Upper lobe of left lung (tissue), 6 donors: Measurements from ENCODE around the gene PTPRF. TPM values are rescaled to one million over a fixed set of nuclear protein-coding genes. Genes with fewer than 3 reads are reported as not detected.

Experiments used
- ATAC-seq, 2 donors: fragments of 200-7000 bp; cut with Tn5 transposase; one replicate each; pipeline ENCODE4 v1.9.1; 2022; ENCODE audit warnings: mild to moderate bottlenecking in 2 of 2, moderate library complexity in 2 of 2; ENCODE audit not compliant: low FRiP score in 2 of 2
- DNase-seq, 2 donors: peaks; one replicate each; pipeline ENCODE4 v3.0.0-alpha.2; 2019 to 2020
- H3K27ac ChIP-seq, 4 donors: fragments of 200-600 bp; sonication (generic); one replicate each; pipeline ENCODE4 v1.5.1; 2016 to 2019
- H3K27me3 ChIP-seq, 4 donors: fragments of 200-600 bp; sonication (generic); one replicate each; pipeline ENCODE4 v1.5.1; 2017 to 2019
- H3K36me3 ChIP-seq, 4 donors: fragments of 200-600 bp; sonication (generic); one replicate each; pipeline ENCODE4 v1.5.1; 2016 to 2019
- H3K4me1 ChIP-seq, 4 donors: fragments of 200-600 bp; sonication (generic); one replicate each; pipeline ENCODE4 v1.5.1; 2018 to 2019
- H3K4me3 ChIP-seq, 4 donors: fragments of 200-600 bp; sonication (generic); one replicate each; pipeline ENCODE4 v1.5.1; 2017 to 2019; ENCODE audit warnings: mild to moderate bottlenecking in 2 of 4, moderate library complexity in 1 of 4
- H3K9me3 ChIP-seq, 4 donors: fragments of 200-600 bp; sonication (generic); one replicate each; pipeline ENCODE4 v1.5.1; 2018 to 2019
- CTCF ChIP-seq, 6 experiments: fragments of 450-650 bp in 4 of 6; fragments of 200-600 bp in 2 of 6; sonication (generic) in 2 of 6; IDR thresholded peaks; one replicate each; pipeline ENCODE4 v1.5.1; 2016 to 2019; ENCODE audit warnings: antibody characterized with exemption in 6 of 6
- EP300 ChIP-seq, 4 donors: sonication (generic); formaldehyde crosslinking; IDR thresholded peaks; one replicate each; pipeline ENCODE4 v1.5.1; 2017; ENCODE audit warnings: antibody characterized with exemption in 4 of 4, control low read depth in 2 of 4
- POLR2A ChIP-seq, 4 donors: fragments of 450-650 bp; IDR thresholded peaks; one replicate each; pipeline ENCODE4 v1.5.1; 2016 to 2017; ENCODE audit warnings: antibody characterized with exemption in 4 of 4, mild to moderate bottlenecking in 2 of 4
- POLR2AphosphoS5 ChIP-seq, 2 donors: sonication (generic); formaldehyde crosslinking; IDR thresholded peaks; one replicate each; pipeline ENCODE4 v1.5.1; 2017; ENCODE audit warnings: antibody characterized with exemption in 2 of 2
- WGBS, 2 donors: methylation state at CpG; one replicate each; pipeline ENCODE4 v1.1.5; 2017 to 2018; 5-methylcytosine and 5-hydroxymethylcytosine counted together
- total RNA-seq, 6 donors: library from RNA; depleted of rRNA in 4 of 6; stranded (reverse); fragments of >200 nt in 4 of 6; gene quantifications; one replicate each; pipeline versions ENCODE4 v1.1.0 to v1.2.1, GENCODE V29; 2016 to 2021
- donor health status: DM: no; HTN: no; CAD: no; lungs with moderate emphysema.
- donor health status: DM: no; HTN: yes; CAD: no; lungs with severe emphysema.

Gene PTPRF
- total RNA-seq, 6 donors from 2014 or later, result 133 to 201 (median 171) TPM

DNA sequence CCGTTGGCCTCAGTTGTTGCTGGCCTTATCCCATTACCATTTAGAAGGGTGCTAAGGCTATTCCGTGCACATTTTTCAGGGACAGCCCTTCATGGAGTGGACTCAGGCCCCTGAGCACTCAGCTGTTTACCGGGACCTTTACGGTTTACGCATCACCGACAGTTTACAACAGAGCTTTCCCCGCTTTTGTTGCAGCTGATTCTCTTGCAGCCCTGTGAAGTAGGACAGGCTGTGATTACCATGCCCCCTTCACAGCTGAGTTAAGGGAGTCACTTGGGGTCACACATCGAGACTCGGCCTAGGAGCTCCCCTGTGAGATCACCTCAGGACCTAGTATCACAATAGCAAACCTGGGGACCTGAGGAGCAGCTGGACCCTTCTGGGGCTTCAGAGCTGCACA, 41.9 kb downstream of the PTPRF start:
- no peaks in the 10 kb centered on the region for H3K4me1 ChIP-seq

DNA sequence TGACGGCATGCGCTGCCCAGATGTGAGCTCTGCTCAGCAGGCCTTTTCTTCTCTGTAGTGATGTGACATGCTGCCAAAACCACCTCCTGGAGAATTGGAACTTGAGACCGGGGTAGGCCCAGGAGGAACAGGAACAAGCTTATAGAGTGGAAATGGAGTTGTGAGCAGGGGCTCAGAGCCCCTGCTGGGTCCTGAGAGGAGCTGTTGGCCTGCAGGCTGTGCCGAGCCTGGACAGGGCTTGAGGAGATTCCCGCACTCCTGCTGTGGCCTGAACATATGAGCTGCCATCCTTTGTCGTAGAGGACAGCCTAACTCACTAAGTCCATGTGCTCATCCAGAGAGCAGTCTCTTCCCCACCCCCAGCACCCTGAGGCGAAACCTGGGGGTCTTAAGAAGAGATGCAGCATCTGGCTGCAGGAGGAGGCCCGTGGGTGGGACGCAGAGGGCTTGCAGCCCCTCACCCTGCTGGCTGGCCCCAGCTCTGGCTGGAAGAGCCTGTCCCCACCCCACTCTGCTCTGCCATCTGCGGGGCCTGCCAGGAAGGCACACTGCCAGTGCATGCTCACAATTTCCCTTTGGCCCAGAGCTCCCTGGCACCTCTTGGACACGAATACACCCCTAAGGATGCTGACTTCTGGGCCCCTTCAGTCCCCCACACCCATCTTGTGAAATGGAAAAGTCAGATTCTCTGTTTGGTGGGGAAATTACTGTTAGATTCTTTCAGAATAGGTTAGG, 42.5 kb downstream of the PTPRF start:
- peaks cover 0 to 3% (median 0%) of the 10 kb centered on the region in 4 donors for H3K4me1 ChIP-seq
- no peaks in the 10 kb centered on the region for H3K9me3 ChIP-seq
- WGBS, 2 donors, result 80 to 86% methylated on average over 9 to 11 of the region's 11 CpGs
- DNase-seq, result no peak
- no peak overlapping the region for H3K27ac ChIP-seq
- no peak for TF ChIP-seq CTCF (IDR thresholded peaks at IDR 0.05)
- TF ChIP-seq EP300 (IDR thresholded peaks at IDR 0.05), result no peak
- no peak for TF ChIP-seq POLR2AphosphoS5 (IDR thresholded peaks at IDR 0.05)
- no peak for TF ChIP-seq POLR2A (IDR thresholded peaks at IDR 0.05)
- H3K4me3 ChIP-seq, result no peak overlapping the region
- H3K27me3 ChIP-seq, result no peaks in the 10 kb centered on the region
- H3K36me3 ChIP-seq, result peaks cover 0 to 17% (median 3%) of the 10 kb centered on the region in 4 donors
- no peak for ATAC-seq

More for the DNA sequence above, 41.9 kb downstream of the PTPRF start:
- H3K4me3 ChIP-seq, result no peak overlapping the region
- H3K9me3 ChIP-seq, result no peaks in the 10 kb centered on the region
- peaks cover 0 to 17% (median 3%) of the 10 kb centered on the region in 4 donors for H3K36me3 ChIP-seq
- no peaks in the 10 kb centered on the region for H3K27me3 ChIP-seq
- WGBS, 2 donors, result 89% methylated on average over 7 to 9 of the region's 9 CpGs
- no peak for TF ChIP-seq EP300 (IDR thresholded peaks at IDR 0.05)
- H3K27ac ChIP-seq, result no peak overlapping the region
- DNase-seq (no peak), ATAC-seq (no peak)

DNA sequence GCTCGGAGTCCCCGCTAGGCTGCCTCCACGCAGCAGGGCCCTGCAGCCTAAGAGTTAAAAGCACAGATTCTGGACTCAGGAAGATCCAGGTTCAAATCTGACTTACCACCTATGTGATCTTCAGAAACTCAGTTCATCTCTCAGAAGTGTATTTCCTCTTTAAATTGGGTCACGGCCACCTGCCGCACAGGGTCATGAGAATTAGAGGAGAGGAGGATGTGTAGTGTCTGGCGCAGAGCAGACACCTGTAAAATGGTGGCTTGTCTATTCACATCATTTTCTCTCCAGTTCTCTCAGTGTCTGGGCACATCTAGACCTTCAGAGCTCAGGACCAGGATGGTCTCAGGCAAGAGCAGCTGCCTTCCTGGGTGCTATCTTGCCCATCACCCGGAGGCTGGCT, 45.8 kb downstream of the PTPRF start:
- ATAC-seq (no peak), DNase-seq (no peak)
- peaks cover 0 to 29% (median 4%) of the 10 kb centered on the region in 4 donors for H3K36me3 ChIP-seq
- H3K27me3 ChIP-seq, result no peaks in the 10 kb centered on the region
- H3K27ac ChIP-seq, result no peak overlapping the region
- H3K4me1 ChIP-seq, result peaks cover 0 to 3% (median 0%) of the 10 kb centered on the region in 4 donors
- H3K4me3 ChIP-seq, result no peak overlapping the region
- TF ChIP-seq EP300 (IDR thresholded peaks at IDR 0.05), result no peak
- no peak for TF ChIP-seq POLR2AphosphoS5 (IDR thresholded peaks at IDR 0.05)
- no peak for TF ChIP-seq POLR2A (IDR thresholded peaks at IDR 0.05)
- no peak for TF ChIP-seq CTCF (IDR thresholded peaks at IDR 0.05)
- H3K9me3 ChIP-seq, result no peaks in the 10 kb centered on the region
- 86 to 94% methylated on average over 5 to 7 of the region's 7 CpGs for WGBS, 2 donors

- TF ChIP-seq CTCF (IDR thresholded peaks at IDR 0.05) (no peak), POLR2AphosphoS5 (IDR thresholded peaks at IDR 0.05) (no peak), POLR2A (IDR thresholded peaks at IDR 0.05) (no peak), EP300 (IDR thresholded peaks at IDR 0.05) (no peak)
- DNase-seq, result peak in 1 of 2 donors; percentile 42
- Histone ChIP-seq H3K27me3 (no peaks in the 10 kb centered on the region), H3K36me3 (peaks cover 0 to 29% (median 4%) of the 10 kb centered on the region in 4 donors), H3K9me3 (no peaks in the 10 kb centered on the region), H3K27ac (peak overlapping the region in 1 of 4 donors; percentile 4), H3K4me3 (no peak overlapping the region), H3K4me1 (peaks cover 0 to 3% (median 0%) of the 10 kb centered on the region in 4 donors)
- ATAC-seq, result no peak
- 72 to 88% methylated on average over 13 to 18 of the region's 18 CpGs for WGBS, 2 donors
Measured at GRCh38 chr1:43577655-43578542, 47.2 kb downstream of the PTPRF start.

DNA sequence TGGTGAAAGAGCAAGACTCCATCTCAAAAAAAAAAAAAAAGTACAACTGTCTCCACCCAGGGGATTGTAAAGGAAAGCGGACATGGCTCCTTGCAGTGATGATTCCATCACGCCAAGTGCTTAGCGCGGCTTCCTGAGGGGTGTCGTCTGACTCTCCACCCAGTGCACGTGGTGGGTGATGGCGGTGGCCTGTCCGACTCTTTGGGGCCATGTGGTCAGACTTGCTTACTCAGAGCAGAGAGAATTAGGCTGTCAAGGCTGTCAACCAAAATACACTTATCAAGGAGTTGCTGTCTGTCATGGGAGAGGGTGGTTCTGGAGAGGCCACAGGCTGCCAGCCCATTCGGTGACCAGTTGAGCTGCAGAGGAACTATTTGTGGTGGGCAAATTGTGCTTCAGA, 49.4 kb downstream of the PTPRF start:
- no peak for ATAC-seq
- 94 to 95% methylated on average over 9 of the region's 9 CpGs for WGBS, 2 donors
- no peak for DNase-seq
- Histone ChIP-seq H3K36me3 (peaks cover 0 to 24% (median 4%) of the 10 kb centered on the region in 4 donors), H3K27me3 (no peaks in the 10 kb centered on the region), H3K4me1 (peaks cover 0 to 3% (median 0%) of the 10 kb centered on the region in 4 donors), H3K9me3 (no peaks in the 10 kb centered on the region), H3K27ac (no peak overlapping the region), H3K4me3 (no peak overlapping the region)
- TF ChIP-seq CTCF (IDR thresholded peaks at IDR 0.05) (no peak), POLR2AphosphoS5 (IDR thresholded peaks at IDR 0.05) (no peak), POLR2A (IDR thresholded peaks at IDR 0.05) (no peak), EP300 (IDR thresholded peaks at IDR 0.05) (no peak)
